PFSK-1 (cell line): ENCODE measurements around the gene ULK4.

Experiments used
- FOXP2 ChIP-seq: optimal IDR thresholded peaks from 2 replicates; pipeline ENCODE3; 2011; ENCODE audit warnings: borderline replicate concordance, control low read depth, inconsistent platforms; ENCODE audit not compliant: insufficient read depth; ENCODE audit errors: extremely low read length, extremely low read depth
- POLR2AphosphoS5 ChIP-seq: IDR thresholded peaks from 2 replicates; pipeline ENCODE4 v1.6.1; 2012; ENCODE audit warnings: low read depth, mild to moderate bottlenecking, control low read depth, low read length, moderate library complexity
- SIN3A ChIP-seq: IDR thresholded peaks from 2 replicates; pipeline ENCODE4 v1.6.1; 2012; ENCODE audit warnings: mild to moderate bottlenecking, low read length, moderate library complexity, borderline replicate concordance; ENCODE audit not compliant: insufficient read depth
- TAF1 ChIP-seq: IDR thresholded peaks from 2 replicates; pipeline ENCODE4 v1.6.1; 2012; ENCODE audit warnings: low read length, control low read depth, borderline replicate concordance; ENCODE audit not compliant: insufficient read depth
- TF ChIP-seq, protein P1 (sequence below), 2 experiments: IDR thresholded peaks; 2 replicates each; pipeline versions ENCODE4 v1.6.1 to v1.8.0; 2011 to 2012; ENCODE audit warnings: low read depth in 2 of 2, low read length in 2 of 2, control low read depth in 1 of 2, inconsistent platforms in 1 of 2, mild to moderate bottlenecking in 1 of 2, moderate library complexity in 1 of 2; ENCODE audit not compliant: insufficient read depth in 1 of 2

ULK4 gene

DNA sequence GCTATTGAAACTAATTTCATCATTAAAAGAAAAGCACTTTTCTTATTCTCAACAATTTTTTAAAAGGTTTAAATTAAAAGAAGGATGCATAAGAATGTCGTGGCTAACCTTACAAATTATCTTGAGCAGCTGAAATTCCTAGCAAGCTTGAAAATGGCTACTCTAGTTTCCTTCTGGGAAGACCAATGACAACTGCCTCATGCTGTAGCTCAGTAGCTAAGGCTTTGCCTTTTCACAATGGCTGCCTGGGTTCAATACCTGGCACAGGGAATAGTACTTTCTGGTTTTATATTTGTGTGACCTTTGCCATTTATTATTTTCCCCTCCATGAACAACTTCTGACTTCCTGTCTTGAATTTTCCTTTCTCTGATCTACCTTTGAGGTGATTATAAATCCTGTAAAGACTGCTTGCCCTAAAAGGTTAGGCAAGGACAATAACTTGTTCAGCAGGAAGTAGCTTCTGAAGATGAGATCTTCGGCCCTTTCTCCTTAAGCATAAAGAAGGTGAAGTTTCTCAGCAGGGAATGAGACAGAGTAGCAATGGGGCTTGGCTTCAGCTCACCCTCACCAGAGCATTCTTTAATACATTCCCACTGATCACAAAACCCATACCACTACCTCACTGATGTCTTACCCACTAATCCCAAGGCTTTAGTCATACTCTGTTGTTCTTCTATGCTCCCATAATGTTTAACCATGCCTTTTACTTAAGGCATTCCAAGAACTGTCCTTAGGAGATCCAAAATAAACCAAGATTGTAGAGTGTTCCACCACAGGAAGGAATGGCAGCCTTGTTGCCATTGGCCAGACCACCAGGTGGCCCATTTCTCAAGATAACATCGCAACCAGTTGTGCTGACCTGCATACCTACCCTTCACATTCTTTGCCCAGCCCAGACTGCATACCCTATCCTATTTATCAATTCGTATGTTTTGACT is 276.8 kb downstream of the ULK4 start:
- TF ChIP-seq TAF1 (no peak), SIN3A (no peak), POLR2AphosphoS5 (no peak), FOXP2 (no peak)
- TF ChIP-seq, protein P1, sequence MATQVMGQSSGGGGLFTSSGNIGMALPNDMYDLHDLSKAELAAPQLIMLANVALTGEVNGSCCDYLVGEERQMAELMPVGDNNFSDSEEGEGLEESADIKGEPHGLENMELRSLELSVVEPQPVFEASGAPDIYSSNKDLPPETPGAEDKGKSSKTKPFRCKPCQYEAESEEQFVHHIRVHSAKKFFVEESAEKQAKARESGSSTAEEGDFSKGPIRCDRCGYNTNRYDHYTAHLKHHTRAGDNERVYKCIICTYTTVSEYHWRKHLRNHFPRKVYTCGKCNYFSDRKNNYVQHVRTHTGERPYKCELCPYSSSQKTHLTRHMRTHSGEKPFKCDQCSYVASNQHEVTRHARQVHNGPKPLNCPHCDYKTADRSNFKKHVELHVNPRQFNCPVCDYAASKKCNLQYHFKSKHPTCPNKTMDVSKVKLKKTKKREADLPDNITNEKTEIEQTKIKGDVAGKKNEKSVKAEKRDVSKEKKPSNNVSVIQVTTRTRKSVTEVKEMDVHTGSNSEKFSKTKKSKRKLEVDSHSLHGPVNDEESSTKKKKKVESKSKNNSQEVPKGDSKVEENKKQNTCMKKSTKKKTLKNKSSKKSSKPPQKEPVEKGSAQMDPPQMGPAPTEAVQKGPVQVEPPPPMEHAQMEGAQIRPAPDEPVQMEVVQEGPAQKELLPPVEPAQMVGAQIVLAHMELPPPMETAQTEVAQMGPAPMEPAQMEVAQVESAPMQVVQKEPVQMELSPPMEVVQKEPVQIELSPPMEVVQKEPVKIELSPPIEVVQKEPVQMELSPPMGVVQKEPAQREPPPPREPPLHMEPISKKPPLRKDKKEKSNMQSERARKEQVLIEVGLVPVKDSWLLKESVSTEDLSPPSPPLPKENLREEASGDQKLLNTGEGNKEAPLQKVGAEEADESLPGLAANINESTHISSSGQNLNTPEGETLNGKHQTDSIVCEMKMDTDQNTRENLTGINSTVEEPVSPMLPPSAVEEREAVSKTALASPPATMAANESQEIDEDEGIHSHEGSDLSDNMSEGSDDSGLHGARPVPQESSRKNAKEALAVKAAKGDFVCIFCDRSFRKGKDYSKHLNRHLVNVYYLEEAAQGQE (IDR thresholded peaks at IDR 0.05; ENCODE audit: insufficient read depth in 1 of 2, low read depth in 2 of 2, low read length in 2 of 2): no peak

DNA sequence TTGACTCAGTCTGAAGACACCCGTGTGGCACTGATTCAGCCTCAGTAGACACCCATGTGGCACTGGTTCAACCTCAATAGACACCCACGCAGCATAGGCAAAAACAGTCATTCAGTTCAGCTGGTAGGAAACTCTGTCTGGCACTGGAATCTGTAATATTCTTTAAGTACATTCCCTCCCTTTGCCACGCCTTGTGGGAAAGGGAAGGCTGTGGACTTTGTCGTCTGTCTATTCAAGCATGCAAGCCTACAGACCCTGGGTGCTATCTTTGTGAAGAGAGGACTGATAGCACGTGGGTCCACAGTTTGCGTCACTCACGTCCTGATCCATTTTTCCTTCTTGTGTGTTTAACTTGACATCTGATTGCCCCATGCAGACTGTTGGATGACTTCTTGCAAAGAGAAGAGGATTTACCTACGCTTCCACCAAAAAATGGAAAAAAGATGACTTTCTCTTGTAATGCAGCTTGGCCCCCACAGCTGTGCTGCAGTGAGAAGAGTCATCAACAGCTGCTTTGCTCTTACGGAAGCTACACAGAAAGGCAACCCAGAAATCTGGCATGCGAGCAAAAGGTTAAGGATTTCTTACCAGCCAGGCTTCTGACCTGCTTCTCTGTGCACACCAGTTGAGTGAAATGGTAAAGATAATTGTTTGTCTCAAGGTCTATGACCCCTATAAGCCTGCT is 278.1 kb downstream of the ULK4 start:
- no peak for TF ChIP-seq FOXP2
- no peak for TF ChIP-seq SIN3A
- TF ChIP-seq, protein P1 (IDR thresholded peaks at IDR 0.05; ENCODE audit: insufficient read depth in 1 of 2, low read depth in 2 of 2, low read length in 2 of 2): no peak
- no peak for TF ChIP-seq POLR2AphosphoS5
- no peak for TF ChIP-seq TAF1

DNA sequence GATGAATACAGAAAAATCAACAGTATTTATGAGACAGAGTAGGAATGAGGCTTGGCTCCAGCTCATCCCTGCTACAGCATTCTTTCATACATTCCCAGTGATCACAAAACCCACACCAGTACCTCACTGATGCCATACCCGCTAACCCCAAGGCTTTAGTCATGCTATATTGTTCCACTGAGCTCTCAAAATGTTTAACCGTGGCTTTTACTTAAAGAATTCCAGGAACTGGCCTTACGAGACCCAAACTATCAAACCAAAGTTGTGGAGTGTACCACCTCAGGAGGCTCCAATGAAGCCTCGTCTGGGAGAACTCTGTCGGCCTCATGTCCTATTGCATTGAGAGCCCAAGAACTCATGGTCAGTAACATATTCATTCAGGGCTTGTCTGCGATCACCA is 278.9 kb downstream of the ULK4 start:
- no peak for TF ChIP-seq POLR2AphosphoS5
- no peak for TF ChIP-seq TAF1
- TF ChIP-seq, protein P1 (IDR thresholded peaks at IDR 0.05; ENCODE audit: insufficient read depth in 1 of 2, low read depth in 2 of 2, low read length in 2 of 2): no peak
- TF ChIP-seq FOXP2: no peak
- no peak for TF ChIP-seq SIN3A

DNA sequence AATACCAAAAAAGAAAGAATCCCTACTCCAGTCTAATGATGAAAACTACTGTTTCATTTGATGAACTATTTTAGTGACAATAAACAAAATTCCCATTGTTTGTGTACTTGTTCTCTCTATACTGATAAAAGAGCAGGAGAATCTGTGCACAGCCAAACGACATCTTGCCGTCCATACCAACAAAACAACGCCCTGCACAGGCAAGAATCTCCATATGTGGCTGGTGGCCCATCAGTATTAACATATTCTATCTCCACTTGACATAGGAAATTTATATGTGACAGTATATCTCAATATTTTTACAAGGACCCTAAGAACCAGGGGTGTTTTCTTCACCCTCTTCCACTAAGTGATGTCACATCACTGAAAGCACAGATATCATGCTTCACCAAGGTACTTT is 279.5 kb downstream of the ULK4 start:
- TF ChIP-seq TAF1 (no peak), SIN3A (no peak), FOXP2 (no peak), POLR2AphosphoS5 (no peak)
- TF ChIP-seq, protein P1 (IDR thresholded peaks at IDR 0.05; ENCODE audit: insufficient read depth in 1 of 2, low read depth in 2 of 2, low read length in 2 of 2): no peak
